HG02759 (cell line): ENCODE measurements around the gene LRRN2.
"Not testable (repeated sequence)": the region's sequence is repeated elsewhere in the genome, so short reads cannot be mapped to it uniquely, and the experiment has no call there.

Experiments
- ATAC-seq: cut with Tn5 transposase; IDR thresholded peaks from one replicate; pipeline ENCODE4 v1.9.1; 2021; ENCODE audit warnings: mild to moderate bottlenecking, moderate library complexity; ENCODE audit not compliant: unreplicated experiment

LRRN2 gene

DNA sequence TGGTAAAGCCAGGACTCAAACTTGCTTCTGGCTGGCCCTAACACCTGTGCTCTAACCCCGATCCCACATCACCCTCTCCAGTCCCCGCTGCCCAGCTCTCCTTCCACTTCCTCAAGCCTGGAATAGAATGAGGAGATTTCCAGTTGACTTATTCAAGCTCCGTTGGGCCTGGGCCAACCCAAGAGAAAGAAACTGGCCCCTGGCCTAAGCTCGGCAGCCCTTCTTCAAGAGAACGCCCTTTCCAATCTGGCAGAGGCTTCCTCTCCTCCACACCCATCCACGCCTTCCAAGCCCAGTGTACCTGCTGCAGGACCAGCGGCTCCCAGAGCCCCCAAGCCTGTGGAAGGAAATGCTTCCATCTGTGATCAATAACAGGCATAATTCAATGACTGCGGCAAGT, 51.9 kb downstream of the LRRN2 start:
- ATAC-seq: no peak

GRCh38 chr1:204630132-204630905, 55.2 kb downstream of the LRRN2 start:
- ATAC-seq: no peak

- not testable (repeated sequence) for ATAC-seq
Observed at GRCh38 chr1:204629459-204629858, 56.1 kb downstream of the LRRN2 start.

GRCh38 chr1:204628868-204629267, 56.7 kb downstream of the LRRN2 start:
- ATAC-seq: no peak

DNA sequence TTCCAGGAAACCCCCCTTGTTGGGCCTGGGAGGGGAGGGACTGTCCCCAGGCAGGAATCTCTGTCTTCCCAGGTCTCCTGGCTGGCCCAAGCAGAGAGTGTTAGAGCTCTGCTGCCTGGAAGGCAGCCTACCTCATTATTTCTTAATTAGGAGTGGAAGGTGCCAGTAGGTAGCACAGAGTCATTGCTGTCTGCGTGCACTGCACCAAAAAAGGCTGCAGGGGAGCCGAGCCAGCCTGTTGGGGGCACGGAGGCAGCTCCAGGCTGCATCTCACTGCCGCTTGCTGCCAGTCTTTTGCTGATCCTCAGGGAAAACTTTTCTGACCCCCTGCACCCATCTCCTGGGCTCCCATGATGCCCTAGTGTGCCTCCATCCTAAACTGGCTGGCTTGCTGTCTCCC, 58.1 kb downstream of the LRRN2 start:
- no peak for ATAC-seq

GRCh38 chr1:204626381-204626780, 59.2 kb downstream of the LRRN2 start:
- no peak for ATAC-seq

DNA sequence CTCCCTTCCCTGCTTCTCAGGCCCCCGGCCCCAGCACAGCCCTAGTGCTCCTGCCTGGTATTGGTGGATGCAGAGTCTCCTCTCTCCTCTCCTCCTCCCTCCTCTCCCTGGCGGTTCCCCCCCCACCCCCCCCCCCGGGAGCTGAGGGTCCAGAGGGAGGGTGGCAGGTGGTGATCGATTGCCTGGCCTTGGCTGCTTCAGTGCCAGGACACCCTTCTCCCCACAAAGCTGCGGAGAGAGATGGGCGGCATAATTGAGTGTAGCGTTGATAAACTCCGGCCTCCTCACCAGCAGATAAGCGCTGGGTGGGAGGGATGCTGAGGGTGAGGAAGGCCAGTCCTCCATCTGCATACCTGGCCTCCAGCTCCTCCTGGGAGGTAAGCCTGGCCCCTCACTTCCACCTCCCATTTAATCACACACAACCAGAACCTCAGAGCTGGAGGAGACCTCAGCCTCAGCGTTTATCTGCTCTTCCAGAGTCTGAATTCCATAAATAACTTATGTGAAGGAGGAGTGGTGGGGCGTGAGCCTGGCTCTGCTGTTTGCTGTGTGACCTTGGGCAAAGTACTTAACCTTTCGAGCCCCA, 60.8 kb downstream of the LRRN2 start:
- no peak for ATAC-seq

DNA sequence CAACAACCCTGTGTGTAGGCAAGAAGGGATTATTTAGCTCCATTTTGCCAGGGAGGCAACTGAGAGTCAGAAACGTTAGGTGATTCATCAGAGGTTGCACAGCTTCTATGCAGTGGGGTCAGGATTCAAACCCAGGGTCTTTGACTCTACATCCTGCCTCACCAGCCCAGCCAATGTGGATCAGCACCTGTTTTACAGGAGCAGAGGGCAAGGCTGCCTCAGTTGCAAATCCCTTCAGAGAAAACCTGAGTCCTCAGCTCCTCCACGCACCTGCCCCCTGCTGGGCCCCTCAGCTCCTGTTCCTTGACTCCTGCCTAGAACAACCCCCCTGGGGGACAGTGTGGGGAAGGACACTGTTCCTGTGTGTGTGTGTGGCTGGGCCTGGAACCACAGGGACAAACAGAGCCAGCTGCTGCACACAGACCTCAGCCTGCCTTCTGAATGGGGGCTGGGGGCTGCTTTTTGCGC, 61.6 kb downstream of the LRRN2 start:
- no peak for ATAC-seq

DNA sequence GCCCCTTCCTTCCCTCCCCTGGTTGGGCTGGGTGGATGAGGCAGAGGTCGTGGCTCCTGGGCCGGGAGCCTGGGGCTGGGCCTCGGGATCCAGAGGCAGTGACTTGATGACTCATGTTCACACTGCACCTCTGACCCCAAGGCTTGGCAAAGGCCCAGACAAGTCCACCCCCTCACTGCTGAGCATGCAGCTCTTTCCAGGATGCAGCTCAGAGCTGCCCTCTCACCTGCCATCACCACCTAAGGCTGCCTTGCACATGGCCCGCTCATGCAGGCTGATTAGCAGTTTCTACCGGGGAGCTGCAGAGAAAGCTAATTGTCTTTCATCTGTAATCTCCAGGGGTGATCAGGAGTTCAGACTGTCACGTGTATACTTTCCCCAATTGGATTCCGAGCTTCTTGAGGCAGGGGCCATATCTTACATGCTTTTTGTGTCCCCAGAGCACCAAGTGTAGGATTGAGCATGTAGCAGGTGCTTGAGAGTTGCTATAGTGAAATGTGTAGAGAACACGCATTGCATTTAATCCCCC, 62.1 kb downstream of the LRRN2 start:
- ATAC-seq: no peak

DNA sequence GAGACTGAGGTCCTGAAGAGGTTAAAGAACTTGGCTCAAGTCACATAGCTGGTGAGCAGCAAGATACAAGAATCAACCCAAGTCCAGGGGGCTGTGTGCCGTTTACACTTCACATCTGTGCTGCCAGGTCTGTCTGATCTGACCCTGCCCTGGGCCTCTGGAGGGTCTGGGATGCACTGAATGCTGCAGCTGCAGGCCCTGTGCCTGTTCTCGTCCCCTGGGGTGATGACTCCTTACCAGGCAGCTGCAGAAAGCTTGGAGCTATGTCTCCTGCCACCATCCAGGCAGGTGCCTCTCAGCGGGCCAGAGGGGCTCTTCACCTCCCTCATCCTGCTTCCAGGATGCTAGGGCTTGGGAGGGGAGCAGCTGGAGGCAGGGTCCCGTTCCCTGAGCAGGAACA, 63.5 kb downstream of the LRRN2 start:
- no peak for ATAC-seq

DNA sequence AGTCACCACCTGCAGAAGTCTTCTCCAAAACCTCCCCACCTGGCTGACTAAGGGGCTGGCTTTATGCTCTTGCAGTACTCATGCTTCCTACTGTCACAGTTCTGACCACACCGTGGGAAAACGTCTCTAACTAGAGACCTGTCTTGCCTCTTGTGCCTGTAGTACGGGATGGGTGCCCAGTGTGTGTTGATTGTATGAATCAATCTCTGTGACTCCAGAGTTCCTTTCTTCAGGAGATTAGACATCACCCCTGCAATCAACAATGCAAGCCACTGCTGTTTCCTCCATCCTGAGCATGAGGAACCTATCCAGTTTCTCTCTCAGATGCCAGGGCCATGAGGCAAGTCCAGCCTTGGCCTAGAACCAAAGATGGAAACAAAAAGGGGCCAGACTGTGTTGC, 64.1 kb downstream of the LRRN2 start:
- no peak for ATAC-seq

DNA sequence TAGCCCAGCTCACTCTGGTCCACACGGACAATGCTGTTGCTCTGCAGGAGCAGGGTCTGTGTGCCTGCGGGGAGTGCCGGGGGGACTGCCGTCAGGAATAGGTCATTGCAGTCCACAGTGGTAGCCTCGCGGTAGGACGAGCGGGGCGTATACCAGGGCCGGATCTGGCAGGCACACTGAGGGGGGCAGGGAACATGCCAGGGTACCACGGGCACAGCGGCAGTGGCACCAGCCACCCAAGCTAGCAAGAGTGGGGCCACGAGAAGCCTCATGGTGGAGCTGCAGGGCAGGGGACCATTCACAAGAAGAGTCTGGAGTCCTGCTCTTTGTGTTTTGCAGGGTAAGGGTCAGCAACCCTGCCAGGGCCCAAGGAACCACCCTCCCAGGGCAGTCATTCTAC, 65.8 kb downstream of the LRRN2 start:
- ATAC-seq: no peak

- no peak for ATAC-seq
Observed at GRCh38 chr1:204618148-204618760, 67.3 kb downstream of the LRRN2 start.

DNA sequence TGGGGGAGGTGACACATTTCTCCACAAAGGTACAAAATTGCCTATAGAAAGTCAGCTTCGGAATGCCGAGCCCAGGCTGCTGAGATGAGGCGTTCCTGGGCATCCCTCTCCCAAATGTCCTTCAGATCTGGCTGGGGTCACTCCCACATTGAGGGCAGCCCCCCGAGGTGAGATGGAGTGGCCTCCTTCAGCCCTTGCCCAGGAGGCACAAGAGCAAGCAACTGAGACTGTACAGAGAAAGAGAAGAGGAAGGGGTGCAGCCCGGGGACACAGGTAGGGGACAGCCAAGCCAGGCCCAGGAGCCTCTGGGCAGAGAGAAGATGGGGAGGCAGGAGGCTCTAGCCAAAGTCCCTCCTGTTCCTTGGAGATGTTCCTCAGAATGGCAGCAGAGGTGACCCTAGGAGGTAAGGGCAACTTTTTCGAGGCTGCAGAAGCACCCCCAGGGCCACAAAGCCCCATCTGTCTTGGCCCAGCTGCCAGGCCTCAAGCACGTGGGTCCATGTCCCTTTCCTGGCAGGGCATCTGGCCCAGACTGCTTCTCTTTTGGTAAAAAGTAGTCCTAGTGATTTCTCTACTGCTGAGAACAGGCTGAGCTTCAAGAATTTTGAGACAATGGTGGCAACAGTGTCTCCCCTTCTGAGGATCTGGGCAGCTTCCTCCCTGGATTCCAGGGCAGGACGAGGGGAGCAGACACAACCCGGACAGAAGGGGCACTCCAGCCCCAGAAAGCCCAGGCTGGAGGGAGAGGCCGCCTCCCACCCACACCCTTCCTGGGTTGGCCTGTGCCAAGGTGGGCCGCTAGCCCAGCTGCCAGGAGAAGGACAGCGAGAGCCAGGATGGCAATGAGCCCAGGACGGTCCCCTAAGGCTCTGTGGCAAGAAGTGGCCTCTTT, 68.0 kb downstream of the LRRN2 start:
- ATAC-seq: no peak

DNA sequence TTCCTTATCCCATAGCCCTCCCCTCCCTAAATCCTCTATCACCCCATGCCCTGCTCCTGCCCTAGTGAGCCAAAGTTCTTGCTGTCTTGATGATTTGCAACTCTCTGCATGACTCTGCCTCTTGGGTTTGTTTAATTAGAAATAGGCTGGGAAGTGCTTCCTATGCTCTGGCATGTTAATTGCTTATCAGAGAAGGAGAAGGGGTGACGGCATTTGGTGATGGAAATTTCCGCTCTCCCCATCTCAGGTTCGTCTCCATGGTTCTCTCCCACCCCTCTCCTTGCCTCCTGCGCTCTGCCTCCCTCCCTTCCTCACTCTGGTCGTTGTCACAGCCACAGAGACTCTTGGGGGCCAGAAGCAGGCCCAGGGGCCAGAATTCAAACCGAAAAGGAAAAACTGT, 68.9 kb downstream of the LRRN2 start:
- ATAC-seq: no peak

DNA sequence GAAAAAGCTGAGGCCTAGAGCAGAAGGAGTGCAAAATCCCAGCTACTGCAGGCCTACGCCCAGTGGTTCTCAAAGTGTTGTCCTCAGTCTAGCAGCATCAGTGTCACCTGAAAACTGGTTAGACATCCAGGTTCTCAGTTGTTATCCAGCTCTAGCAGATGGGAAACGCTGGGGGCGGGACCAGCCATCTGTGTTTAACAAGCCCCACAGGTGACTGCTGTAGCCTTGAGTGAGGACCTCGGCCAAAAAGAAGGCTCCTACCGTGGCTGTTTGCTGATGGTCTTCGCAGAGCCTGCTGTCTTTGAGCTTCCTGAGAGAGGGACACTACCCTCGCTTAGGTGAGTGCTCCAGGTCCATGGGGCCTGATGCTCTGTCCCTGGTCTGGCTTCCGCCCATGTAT, 69.7 kb downstream of the LRRN2 start:
- no peak for ATAC-seq

DNA sequence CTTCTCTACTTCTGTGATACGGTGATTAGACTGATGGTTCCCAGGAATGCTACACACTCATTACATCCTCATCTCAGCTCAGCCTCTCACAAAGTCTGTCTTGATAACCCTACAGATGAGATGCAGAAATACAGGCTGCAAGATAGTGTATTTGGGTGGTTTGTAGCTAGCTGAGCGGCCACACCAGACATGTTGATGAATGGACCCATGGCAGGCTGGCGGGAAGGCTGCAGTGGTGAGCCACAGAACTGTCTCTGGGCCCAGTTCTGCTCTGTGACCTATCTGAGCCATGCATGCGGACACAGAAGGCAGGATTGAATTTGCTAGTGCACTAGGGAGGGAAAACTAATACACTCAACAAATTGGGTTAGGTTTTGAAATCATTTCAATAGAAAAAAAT, 71.9 kb downstream of the LRRN2 start:
- ATAC-seq: no peak

- ATAC-seq: no peak
Observed at GRCh38 chr1:204612326-204612725, 73.2 kb downstream of the LRRN2 start.

- ATAC-seq: no peak
Observed at GRCh38 chr1:204611036-204611435, 74.5 kb downstream of the LRRN2 start.

GRCh38 chr1:204607910-204608309, 77.6 kb downstream of the LRRN2 start:
- no peak for ATAC-seq

GRCh38 chr1:204605791-204606190, 79.7 kb downstream of the LRRN2 start:
- no peak for ATAC-seq
